HG03354 (cell line): ENCODE results near the gene GUCY2F.

Source experiments
- ATAC-seq: cut with Tn5 transposase; IDR thresholded peaks from one replicate; pipeline ENCODE4 v1.9.1; 2021; ENCODE audit warnings: mild to moderate bottlenecking; ENCODE audit not compliant: unreplicated experiment, poor library complexity, severe bottlenecking

Gene GUCY2F

DNA sequence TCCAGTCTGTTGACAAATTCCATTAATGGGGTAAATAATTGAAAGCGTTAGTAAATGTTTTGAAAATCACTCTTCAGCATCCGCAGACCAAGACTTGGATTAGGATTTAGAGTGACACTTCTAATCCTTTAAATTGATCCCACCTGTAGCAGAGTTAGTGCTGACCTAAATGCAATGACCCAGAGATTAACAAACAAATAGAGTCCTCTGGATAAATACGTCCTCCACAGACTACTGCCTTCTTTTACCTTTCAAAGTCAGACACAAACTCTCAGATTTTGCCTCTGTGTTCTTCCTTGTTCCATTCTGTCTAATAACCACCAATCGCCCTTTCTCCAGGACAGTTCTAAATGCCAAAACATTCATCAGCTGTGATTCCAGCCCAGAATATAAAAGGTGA is at the start of gene GUCY2F:
TSS of gene GUCY2F (minus strand) at position 101 of the 400 bp plus-strand sequence. CDS start 6,150 bp downstream, outside the sequence.
- ATAC-seq = no peak

DNA sequence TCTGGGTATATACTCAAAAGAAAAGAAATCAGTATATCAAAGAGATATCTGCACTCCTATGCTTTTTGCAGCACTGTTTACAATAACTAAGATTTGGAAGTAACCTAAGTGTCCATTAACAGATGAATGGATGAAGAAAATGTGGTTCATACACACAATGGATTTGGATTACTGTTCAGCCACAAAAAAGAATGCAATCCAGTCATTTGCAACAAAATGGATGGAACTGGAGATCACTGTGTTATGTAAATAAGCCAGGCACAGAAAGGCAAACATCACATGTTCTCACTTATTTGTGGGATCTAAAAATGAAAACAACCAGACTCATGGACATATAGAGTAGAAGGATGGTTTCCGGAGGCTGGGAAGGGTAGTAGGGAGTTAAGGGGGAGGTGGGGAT is 37.1 kb upstream of the GUCY2F start:
- ATAC-seq = no peak

DNA sequence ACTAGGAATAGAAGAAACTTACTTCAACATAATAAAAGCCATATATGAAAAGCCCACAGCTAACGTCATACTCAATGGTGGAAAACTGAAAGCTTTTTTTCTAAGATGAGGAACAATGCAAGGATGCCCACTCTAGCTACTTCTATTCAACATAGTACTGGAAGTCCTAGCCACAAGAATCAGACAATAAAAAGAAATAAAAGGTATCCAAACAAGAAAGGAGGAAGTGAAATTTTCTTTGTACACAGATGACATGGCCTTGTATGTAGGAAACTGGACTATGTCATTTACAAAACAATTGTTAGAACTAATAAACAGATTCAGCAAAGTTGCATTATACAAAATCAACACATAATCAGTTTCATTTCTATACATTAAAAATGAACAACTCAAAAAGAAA is 29.2 kb upstream of the GUCY2F start:
- ATAC-seq = no peak

DNA sequence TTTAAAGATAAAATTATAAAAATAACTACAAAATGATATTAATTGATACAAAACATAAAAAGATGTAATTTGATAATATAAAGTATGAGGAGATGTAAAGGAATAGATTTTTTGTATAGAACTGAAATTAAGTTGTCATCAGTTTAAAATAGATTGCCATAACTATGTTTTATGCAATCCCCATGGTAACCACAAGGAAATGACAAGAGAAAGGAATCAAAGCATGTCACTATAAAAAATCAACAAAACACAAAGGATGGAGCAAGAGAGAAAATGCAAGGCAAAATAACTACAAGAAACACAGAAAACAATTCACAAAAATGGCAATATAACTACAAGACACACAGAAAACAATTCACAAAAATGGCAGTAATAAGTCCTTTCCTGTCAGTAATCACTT is 27.0 kb upstream of the GUCY2F start:
- ATAC-seq = no peak

DNA sequence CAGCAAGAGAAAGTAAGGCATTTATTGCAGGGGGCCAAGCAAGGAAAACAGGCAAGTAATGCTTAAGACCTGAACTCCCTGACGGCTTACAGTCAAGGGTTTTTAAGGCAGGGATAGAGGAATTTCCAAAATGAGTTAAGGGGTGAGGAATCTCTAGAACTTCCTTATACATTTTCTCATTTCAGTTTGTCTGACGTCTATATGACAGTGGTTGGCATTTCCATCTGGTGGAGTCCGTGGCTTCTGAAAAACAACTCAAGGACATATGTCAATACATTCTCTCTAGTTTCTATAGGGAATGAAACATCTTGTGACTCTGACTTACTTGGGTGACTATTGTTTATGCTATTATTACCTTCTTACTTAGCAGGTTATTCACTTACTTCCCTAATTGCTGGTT is 19.3 kb upstream of the GUCY2F start:
- ATAC-seq = no peak

DNA sequence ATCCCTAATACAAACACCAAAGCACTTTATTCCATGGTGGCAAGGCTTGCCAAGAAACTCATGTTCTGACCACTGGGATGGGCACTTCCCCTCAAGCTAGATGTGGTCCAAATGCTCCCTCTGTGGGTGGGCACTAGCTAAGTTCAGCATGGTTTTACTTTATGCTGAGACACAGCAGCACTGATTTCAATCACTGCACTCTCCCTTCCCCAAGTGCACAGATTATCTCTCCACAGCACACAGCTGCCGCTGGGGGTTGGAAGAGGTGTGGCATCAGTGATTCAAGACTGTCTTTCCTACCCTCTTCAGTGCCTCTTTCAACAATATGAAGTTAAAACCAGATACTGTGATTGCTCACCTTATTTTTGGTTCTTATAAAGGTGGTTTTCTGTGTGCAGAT is 16.5 kb upstream of the GUCY2F start:
- no peak for ATAC-seq

DNA sequence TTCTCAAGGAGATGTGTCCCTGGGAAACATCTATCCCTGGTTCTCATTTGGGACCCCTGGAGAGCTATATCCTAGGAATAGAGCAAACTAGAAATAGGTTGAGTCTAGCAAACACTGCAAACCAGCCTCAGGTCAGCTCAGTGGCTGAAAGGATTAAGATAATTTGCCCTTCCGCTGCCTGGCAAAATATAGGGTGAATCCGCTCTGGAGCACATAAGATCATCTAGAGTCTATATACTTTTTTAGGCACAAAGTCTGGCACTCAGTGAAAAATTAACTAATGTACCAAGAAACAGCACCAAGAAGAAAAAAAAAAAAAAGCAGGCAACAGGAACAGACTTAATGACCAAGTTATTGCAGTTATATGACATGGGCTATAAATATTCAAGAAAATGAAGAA is 7.3 kb upstream of the GUCY2F start:
- ATAC-seq = no peak

DNA sequence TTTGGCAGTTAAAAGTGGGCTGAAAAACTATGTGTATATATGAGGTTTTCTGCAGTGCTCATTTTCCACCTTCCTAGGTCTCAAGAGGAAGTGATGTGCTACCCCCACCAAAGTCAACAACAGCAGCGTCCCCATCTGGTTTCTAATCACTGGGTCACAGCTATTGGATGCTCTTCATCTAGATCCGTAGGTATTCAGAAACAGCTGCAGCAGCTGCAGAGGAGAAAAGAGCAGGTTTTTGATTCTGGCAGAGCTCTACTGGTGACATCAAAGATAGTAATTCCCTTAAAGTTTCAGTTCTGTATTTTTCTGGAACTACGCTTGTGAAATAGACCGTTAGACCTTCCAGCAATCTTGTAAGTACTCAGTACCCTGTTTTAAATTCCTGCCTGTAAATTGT is 5.8 kb upstream of the GUCY2F start:
- peak; percentile 63 for ATAC-seq

DNA sequence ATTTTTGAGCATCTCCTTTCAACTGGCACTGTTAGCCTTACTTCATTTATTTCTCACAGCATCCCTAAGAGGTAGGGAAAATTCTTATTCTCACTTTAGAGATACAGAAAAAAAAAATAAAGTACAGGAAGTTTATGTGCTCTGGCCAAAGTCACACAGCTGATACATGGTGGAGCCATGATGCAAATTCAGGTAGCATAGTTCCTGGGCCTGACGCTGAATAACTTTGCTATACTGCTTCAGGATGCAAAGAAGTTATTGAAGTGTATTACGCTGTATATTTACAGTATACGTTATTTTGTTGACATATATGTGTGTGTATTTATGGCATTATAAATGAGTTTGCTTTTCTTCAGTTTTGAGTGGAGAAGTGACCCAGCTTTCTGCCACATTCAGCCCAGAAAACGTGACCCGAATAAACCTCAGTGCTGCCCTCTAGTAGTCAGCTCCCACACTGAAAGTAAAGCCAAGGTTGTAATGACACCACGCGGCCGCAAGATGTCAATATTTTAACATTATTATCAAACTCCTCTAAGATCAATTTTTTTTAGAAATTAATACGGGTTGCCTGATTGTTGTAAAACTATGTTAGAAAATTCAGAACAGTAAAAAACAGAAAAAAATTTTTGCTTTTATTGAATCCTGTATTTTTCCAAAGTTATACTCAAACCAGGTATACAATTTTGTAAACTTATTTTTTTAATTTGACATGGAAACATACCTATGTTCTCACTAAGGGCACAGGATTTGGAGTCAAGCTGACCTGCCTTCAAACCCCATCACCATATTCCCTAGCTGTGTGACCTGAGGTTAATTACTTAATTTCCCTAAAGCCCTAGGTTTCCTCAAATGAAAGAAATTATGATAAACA is 3.8 kb upstream of the GUCY2F start:
- peak; percentile 87 for ATAC-seq

DNA sequence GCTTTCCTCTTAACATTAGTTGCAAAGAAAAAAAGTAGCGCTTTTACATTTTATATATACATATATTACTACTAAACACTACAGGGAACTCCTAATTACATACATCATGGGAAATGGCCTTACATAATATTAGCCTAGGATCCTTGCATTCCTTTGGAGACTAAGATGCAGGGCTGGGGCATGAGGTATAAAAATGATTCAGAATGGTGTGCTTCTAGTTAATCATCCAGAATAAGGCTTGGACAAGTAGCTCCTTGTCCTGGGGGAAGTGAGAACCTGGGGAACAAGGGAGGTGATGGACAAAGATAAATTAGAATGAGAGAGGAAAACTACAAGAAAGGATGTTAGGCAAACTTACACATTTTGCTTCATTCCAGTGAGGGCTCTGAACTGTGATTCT is 3.0 kb upstream of the GUCY2F start:
- no peak for ATAC-seq

DNA sequence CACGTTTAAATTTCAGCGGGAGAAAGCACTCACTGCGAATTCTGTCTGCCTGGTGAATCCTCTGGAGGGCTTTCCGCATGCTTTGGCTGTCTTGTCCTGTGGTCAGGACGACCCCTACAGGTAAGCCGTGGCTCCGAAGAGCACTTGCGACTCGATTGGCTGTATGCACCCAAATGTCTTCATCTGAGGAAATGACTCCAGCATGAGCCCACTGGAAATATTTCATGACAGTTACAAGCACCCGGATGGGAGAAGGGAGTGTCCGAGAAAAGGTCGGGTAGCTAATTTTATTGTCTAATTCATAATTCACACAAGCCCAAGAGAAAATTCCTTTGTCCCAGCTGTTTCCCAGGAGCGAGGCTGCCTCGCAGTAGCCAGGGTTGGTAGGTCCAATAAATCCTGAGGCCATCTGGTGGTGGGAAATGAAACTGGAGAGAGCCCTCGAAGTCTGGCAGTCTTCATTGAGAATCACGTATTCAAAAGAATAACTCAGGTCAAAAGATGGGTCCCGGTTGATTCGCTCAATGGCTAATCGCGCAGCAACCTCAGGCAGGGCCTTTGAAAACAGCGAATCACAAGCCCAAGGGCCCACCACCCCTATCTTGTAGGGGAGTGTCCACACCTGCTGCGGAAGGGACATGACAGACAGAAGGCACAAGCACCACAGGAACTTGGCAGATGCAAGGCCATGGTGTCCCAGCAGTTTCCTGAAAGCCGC is 6.6 kb downstream of the GUCY2F start:
- ATAC-seq = peak; percentile 43

DNA sequence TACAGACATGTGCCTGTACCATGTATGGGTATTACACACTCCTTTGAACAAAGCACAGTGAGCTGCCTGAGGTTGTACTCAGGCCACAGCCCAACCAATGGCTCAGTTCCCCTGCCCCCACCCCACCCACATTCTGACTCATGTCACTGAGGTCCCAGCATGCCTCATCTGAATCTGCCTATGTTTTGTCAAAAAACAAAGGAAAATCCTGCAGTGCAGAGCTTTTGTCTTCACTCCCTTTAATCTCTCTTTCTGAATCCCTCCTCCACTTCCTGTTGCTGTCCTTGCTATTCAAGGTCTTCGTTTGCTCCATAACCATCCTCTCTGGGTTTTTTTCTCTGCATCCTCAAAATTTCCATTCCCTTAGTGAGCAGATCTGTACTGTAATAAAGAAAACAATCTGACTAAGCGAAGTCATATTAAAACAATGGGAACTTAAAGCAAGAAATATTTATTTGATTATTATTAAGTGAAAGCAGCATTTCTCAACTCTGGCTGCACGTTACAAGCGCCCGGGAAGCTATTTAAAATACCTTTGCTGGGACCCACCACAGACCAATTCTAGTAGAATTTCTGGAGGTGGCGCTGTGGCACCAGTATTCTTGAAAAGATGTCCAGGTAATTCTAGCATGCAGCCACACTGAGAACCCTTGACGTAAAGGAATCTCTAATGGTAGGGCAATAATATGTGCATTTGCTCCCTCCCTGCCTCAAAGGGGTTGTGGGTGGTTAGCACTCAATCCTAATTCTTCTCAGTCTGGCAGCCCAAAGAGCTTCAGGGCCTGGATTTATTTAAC is 8.7 kb downstream of the GUCY2F start:
- ATAC-seq = no peak

DNA sequence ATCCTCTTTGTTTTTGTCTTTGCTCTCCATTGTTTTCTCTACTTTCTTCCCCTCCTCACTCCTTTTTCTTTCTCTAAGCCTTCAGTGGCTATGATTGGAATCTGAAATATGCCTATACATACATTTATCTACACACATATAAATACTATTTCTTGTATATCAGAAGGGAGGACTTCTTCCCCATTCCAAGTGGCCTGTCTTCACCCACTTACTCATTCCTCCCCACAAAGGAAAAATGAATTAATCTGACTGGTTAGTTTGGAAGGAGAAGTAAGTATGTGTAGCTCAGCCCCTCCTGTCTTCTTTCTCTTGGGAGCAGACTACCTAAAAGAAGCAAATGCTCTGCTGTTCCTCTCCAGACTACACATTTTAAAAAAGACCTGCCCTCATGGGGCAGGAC is 17.7 kb downstream of the GUCY2F start:
- ATAC-seq = no peak

DNA sequence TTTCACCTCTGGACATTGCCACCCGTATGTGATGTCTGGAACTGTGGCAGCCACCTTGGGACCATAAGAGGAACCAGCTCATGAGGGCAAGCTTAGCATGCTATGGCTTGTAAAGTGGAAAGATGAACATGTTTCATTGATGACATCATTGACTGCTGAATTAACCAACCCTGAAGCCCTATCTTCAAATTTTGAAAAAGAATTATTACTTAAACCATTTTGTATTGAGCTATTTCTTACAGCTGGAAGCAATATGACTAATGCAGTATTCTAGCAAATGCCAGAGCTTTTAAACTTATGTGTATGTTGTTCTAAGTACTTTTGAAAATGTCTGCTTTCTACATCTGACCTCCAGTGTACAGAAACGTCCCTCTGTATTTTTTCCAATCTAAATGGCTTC is 18.1 kb downstream of the GUCY2F start:
- no peak for ATAC-seq

DNA sequence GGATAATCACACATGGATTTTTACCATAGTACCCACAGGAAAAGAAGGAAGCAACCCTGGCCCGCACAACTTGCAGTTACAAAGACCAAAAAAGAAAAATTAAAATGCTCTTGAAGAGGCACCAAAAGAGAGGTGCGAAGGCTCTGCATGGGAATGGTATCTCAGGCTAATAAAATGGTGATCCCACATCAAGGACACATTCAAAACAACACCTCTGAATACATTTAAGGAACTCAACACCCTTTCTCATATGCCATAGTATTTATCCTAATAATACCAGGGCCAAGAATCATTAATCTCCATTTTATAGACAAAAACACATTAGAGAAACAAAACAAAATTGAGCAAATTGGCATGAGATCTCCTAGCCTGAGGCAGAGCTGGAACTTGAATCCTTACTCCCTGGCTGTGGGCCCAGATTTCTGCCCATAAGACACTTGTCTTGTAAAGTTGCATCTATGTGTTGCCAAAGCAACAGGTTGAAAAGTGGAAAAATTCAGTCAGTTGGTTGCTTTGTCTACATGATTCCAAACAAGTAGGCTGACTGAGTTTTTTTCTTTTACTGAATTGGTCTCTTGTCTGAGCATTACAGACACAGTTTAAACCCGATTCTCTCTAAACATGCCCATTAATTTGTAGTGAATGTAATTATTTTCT is 33.5 kb downstream of the GUCY2F start:
- ATAC-seq = no peak

DNA sequence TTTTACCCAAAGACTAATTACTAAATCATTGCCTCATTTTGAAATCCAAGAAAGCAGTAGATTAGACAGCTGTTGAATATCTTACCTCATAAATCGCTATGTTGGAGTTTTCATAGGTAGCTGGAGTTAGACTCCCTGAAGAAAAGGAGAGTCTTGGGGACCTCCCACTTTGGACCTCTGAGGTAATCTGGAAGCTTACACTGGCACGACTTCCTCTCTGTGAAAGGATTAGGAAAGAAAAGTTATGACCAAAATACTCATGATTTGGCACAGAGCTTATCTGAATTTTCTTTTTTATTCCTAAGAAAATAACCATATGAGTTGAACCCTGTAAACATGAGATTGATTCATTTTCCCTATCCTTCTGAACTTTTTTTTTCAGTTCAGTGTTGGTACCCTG is 40.6 kb downstream of the GUCY2F start:
- no peak for ATAC-seq

DNA sequence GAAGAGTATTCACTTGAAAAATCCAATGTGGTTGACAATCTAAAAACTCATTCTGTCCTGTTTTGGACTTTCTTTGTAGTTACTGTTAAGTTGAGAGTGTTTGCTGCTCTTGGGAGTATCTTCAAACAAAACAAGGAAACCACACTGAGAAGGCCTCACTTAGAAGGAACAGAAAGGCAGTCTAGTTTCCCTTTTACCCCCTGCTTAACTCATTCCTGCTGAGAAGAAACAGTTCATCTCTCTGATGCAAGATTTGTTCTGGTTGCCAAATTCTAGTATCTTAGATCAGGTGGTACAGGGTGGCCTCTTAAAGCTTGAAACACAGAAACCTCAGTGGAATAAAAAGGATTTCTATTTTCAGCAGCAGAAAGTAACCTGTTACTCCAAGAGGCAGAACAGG is 41.4 kb downstream of the GUCY2F start:
- peak; percentile 69 for ATAC-seq

DNA sequence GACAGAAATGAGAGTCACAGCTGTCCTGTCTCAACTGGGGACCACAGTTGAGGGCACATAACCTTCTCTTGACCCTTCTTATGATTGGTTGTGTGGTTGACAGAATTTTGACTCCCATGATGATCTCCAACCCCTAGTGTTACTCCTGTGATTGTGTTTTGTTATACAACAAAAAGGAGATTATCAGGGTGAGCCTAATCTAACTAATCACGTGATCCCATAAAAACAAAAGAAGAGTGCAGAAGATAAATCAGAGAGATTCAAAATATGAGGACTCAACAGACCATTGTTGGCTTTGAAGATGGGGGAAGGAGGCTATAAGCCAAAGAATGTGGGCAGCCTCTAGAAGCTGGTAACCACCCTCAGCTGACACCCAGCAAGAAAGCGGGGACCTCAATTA is 72.7 kb downstream of the GUCY2F start:
- ATAC-seq = no peak

DNA sequence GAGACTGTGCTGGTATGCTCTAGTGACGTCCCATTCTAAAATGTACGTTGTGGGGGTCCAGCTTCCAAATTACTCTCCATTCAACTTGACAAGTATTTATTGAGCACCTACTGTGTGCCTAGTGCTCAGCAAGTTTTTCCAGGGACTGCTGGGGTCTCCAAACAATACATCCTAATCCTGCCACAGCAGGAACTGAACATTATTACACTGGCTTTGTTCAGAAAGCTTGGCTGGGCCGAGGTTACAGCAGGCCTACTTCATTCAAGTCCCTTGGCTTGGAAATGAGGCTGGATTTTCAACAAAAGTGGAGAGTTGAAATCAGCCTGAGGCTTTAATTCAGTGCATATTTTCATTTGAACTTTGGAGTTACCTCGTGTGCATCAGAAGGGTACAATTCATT is 78.0 kb downstream of the GUCY2F start:
- ATAC-seq = no peak

DNA sequence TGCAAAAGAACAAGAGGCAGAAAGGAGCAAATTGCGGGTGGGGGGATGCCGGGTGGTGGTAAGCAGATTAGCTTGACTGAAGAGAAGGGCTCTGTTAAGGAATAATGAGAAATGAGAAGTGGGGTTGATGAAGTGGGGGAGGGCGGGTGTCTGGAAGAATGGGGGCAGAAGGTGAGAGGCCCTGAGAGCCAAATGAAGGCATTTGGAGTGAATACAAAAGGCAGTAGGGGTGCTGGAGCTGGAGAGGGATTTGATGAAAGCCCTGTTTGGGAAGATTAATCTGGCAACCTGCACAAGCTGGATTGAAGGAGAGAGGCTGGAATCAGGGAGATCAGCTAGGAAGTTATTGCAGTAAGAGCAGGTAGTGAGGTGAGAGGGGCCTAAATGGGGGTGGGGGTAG is 82.1 kb downstream of the GUCY2F start:
- ATAC-seq = no peak
